Loucy (cell line): Measurements from ENCODE around the gene AGPS.

Experiments
- H2AFZ ChIP-seq: fragments of 200-600 bp; sonication (generic); 2 replicates; pipeline ENCODE4 v1.6.0; 2016; ENCODE audit warnings: antibody characterized with exemption, mild to moderate bottlenecking, low read length, moderate library complexity
- H3F3A ChIP-seq: fragments of 200-600 bp; 2 replicates; pipeline ENCODE4 v1.6.0; 2016; ENCODE audit warnings: antibody characterized with exemption, low read depth, mild to moderate bottlenecking
- H3K27me3 ChIP-seq: fragments of 200-600 bp; sonication (generic); 2 replicates; pipeline ENCODE4 v1.6.1; 2014; ENCODE audit warnings: low read length, mild to moderate bottlenecking; ENCODE audit not compliant: insufficient read depth, poor library complexity, severe bottlenecking
- H3K36me3 ChIP-seq: fragments of 200-600 bp; sonication (generic); 2 replicates; pipeline ENCODE4 v1.6.1; 2016; ENCODE audit warnings: low read length; ENCODE audit not compliant: insufficient read depth
- H3K4me1 ChIP-seq: fragments of 200-600 bp; sonication (generic); 2 replicates; pipeline ENCODE4 v1.5.1; 2014; ENCODE audit warnings: low read length, mild to moderate bottlenecking; ENCODE audit not compliant: insufficient read depth, poor library complexity, severe bottlenecking
- H3K4me2 ChIP-seq: fragments of 200-600 bp; sonication (generic); 2 replicates; pipeline ENCODE4 v1.6.0; 2014; ENCODE audit warnings: antibody characterized with exemption, low read length, low read depth, mild to moderate bottlenecking; ENCODE audit not compliant: poor library complexity, severe bottlenecking
- H3K4me3 ChIP-seq: fragments of 200-600 bp; sonication (generic); 2 replicates; pipeline ENCODE4 v1.5.1; 2014; ENCODE audit warnings: low read length, mild to moderate bottlenecking, mixed read lengths; ENCODE audit not compliant: poor library complexity, severe bottlenecking
- H3K79me2 ChIP-seq: fragments of 200-600 bp; sonication (generic); 2 replicates; pipeline ENCODE4 v1.6.1; 2014; ENCODE audit warnings: low read length; ENCODE audit not compliant: insufficient read depth
- H3K9ac ChIP-seq: fragments of 200-600 bp; sonication (generic); 2 replicates; pipeline ENCODE4 v1.6.0; 2014; ENCODE audit warnings: mild to moderate bottlenecking, low read depth, low read length, moderate library complexity; ENCODE audit not compliant: poor library complexity, severe bottlenecking
- H3K9me2 ChIP-seq: fragments of 200-600 bp; sonication (generic); replicated peaks from 2 replicates; pipeline ENCODE4 v1.6.1; 2016; ENCODE audit warnings: low read depth, low read length, mixed read lengths
- H3K9me3 ChIP-seq: fragments of 200-600 bp; sonication (generic); 2 replicates; pipeline ENCODE4 v1.6.1; 2014; ENCODE audit warnings: mild to moderate bottlenecking, antibody characterized with exemption, low read length, low read depth; ENCODE audit not compliant: insufficient read depth
- H4K20me1 ChIP-seq: fragments of 200-600 bp; sonication (generic); 2 replicates; pipeline ENCODE4 v1.6.0; 2014; ENCODE audit warnings: antibody characterized with exemption, low read length, mild to moderate bottlenecking; ENCODE audit not compliant: insufficient read depth, poor library complexity, severe bottlenecking
- EZH2phosphoT487 ChIP-seq: fragments of 200-600 bp; IDR thresholded peaks from 2 replicates; pipeline ENCODE4 v1.6.1; 2018; ENCODE audit warnings: antibody characterized with exemption, mild to moderate bottlenecking, moderate library complexity, borderline replicate concordance
- TF ChIP-seq, protein P1 (sequence below): fragments of 200-600 bp; sonication (generic); conservative IDR thresholded peaks from 2 replicates; pipeline ENCODE4 v1.5.1; 2014; ENCODE audit warnings: mild to moderate bottlenecking, antibody characterized with exemption, low read length

Gene AGPS

DNA sequence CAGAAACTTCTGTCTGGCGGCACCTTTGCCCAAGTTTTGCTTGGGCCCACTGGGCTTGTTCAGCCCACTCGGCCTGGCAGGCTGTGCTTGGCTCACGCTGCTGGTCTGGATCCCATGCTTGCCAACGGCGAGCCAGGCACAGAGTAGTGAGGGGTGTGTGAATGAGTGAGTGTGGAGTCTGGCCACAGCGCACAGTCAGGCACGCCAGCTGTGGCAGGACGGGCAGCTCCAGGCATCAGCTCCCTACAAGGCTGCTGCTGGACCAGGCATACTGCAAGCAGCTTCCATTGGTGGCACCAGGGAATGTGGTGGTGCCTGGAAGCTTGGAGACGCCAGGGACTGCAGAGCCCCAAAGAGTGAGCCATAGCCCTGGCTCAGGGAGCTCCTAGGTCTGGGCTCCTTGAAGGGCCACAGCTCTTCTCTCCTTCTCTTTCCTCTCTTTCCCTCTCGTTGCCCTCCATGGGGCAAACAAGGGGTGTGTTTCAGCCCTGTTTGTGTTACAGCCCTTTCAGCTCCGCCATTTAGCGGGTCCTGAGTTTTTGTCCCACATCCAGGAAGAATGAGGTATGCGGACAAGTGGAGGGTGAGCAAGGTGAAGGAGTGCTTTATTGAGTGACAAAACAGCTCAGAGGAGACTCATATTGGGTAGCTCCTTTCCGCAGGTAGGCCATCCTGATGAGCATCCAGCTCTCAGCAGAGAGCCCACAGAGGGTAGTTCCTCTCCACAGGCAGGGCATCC lies 73.0 kb downstream of the AGPS start:
- H3K79me2 ChIP-seq, result no peaks in the 10 kb centered on the region
- H3K4me1 ChIP-seq, result no peaks in the 10 kb centered on the region
- H2AFZ ChIP-seq, result no peak overlapping the region
- H3K27me3 ChIP-seq, result no peaks in the 10 kb centered on the region
- TF ChIP-seq EZH2phosphoT487, result no peak
- TF ChIP-seq, protein P1, sequence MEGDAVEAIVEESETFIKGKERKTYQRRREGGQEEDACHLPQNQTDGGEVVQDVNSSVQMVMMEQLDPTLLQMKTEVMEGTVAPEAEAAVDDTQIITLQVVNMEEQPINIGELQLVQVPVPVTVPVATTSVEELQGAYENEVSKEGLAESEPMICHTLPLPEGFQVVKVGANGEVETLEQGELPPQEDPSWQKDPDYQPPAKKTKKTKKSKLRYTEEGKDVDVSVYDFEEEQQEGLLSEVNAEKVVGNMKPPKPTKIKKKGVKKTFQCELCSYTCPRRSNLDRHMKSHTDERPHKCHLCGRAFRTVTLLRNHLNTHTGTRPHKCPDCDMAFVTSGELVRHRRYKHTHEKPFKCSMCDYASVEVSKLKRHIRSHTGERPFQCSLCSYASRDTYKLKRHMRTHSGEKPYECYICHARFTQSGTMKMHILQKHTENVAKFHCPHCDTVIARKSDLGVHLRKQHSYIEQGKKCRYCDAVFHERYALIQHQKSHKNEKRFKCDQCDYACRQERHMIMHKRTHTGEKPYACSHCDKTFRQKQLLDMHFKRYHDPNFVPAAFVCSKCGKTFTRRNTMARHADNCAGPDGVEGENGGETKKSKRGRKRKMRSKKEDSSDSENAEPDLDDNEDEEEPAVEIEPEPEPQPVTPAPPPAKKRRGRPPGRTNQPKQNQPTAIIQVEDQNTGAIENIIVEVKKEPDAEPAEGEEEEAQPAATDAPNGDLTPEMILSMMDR, result no peak
- H3K4me3 ChIP-seq, result no peak overlapping the region
- H3K4me2 ChIP-seq, result no peak overlapping the region
- no peaks in the 10 kb centered on the region for H3K9me2 ChIP-seq
- no peak overlapping the region for H3K9ac ChIP-seq
- H3K36me3 ChIP-seq, result peaks cover 48% of the 10 kb centered on the region; the same call in 1 of the 2 replicates
- H3F3A ChIP-seq, result no peaks in the 10 kb centered on the region
- no peaks in the 10 kb centered on the region for H4K20me1 ChIP-seq
- H3K9me3 ChIP-seq, result peaks cover 3% of the 10 kb centered on the region; the same call in 1 of the 2 replicates

DNA sequence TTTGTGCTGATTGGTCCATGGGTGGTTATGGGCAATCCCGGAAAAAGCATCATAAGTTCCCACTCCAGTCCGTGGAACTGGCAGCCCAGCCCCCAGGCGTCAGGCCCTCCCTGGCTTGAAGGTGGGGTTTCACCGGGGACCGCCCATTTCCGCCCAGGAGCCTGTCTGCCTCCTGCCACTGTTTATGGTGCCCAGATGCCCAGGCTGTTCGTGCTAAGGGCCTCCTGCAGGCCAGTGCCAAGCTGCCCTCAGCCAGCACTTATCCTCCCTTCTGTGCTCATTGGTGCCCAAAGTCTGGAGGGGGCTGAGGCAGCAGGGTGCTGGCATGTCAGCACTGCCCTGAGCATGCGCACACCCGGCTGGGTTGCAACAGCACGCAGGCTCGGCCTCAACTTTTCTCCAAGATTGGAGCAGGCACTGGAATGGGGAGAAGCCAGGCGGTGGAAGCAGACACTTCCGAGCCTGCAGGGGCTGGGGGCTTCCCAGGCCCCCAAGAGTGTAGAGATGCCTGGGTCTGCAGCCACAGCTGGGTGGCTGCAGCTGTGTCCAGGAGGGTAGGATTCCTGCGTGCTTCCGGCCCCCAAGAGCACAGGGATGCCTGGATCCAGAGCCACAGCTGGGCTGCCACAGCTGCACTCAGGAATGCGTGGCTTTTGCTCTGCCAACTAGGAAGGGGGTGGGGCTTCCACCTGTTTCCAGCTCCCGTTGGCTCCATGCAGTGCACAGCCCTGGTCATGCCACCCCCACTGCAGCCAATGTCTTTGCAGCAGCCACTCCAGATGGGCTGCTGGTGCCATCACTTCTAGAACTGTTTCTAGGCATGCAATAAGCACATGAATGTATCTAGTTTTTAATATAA lies 74.0 kb downstream of the AGPS start:
- Histone ChIP-seq H3K36me3 (peaks cover 51% of the 10 kb centered on the region), H3K9ac (no peak overlapping the region)
- TF ChIP-seq EZH2phosphoT487, result no peak
- TF ChIP-seq, protein P1, result no peak

DNA sequence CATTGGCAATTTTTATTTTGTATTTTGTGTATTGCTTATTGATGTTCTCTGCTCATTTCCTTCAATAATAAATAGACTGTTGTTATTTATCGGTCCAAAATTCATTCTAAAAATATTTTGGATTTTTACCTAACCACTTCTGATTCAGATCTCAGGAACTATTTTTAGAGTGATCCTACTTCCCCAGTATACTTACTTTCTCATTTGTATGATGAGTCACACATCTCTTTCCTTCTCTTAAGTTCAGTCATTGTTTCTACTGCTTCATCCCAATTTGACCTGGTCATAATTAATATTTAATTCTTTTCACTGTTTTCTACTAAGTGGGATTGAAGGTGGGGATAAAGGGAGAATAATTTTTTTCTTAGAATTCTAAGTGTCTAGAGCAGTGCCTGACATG lies 75.1 kb downstream of the AGPS start:
- Histone ChIP-seq H3F3A (no peaks in the 10 kb centered on the region), H4K20me1 (no peaks in the 10 kb centered on the region), H3K9me3 (peaks cover 11% of the 10 kb centered on the region), H3K79me2 (no peaks in the 10 kb centered on the region), H3K9ac (no peak overlapping the region), H3K4me2 (no peak overlapping the region), H3K4me1 (no peaks in the 10 kb centered on the region), H2AFZ (no peak overlapping the region), H3K36me3 (peaks cover 56% of the 10 kb centered on the region), H3K27me3 (no peaks in the 10 kb centered on the region), H3K4me3 (no peak overlapping the region), H3K9me2 (no peaks in the 10 kb centered on the region)
- TF ChIP-seq, protein P1, result no peak
- no peak for TF ChIP-seq EZH2phosphoT487

More for the DNA sequence above, 74.0 kb downstream of the AGPS start:
- Histone ChIP-seq H3K79me2 (no peaks in the 10 kb centered on the region), H3K4me1 (no peaks in the 10 kb centered on the region), H3K9me3 (peaks cover 3% of the 10 kb centered on the region; the same call in 1 of the 2 replicates), H3K9me2 (no peaks in the 10 kb centered on the region), H3K4me3 (no peak overlapping the region), H4K20me1 (no peaks in the 10 kb centered on the region), H3K27me3 (no peaks in the 10 kb centered on the region), H3K4me2 (no peak overlapping the region), H3F3A (no peaks in the 10 kb centered on the region), H2AFZ (no peak overlapping the region)
